ENCODE results near the gene TAPT1. TPM values are rescaled to one million over a fixed set of nuclear protein-coding genes. Genes with fewer than 3 reads are reported as not detected.

The TAPT1 gene
- total RNA-seq, 1 donor from 2014 or later: 28.5 TPM

- H3K27me3 ChIP-seq: no peaks in the 10 kb centered on the region
- no peaks in the 10 kb centered on the region for H3K4me1 ChIP-seq
- intact Hi-C loops (cut with DNase I): no loop called here
- DNase-seq (ENCODE audit: extremely low spot score in 2 of 2): no peak
- TF ChIP-seq POLR2A (IDR thresholded peaks at IDR 0.05): no peak
- no peak for TF ChIP-seq POLR2AphosphoS5 (IDR thresholded peaks at IDR 0.05; ENCODE audit: insufficient read depth in 1 of 2, low read depth in 1 of 2)
- no peak for TF ChIP-seq CTCF (IDR thresholded peaks at IDR 0.05)
- no peaks in the 10 kb centered on the region for H3K9me3 ChIP-seq
- H3K4me3 ChIP-seq: no peak overlapping the region
- no peak overlapping the region for H3K27ac ChIP-seq
- H3K36me3 ChIP-seq: peaks cover 0 to 9% of the 10 kb centered on the region in 2 donors
These were observed 30.1 kb upstream of the TAPT1 start for GRCh38 chr4:16256343-16256742.

GRCh38 chr4:16255730-16256129 is 29.5 kb upstream of the TAPT1 start:
- Histone ChIP-seq H3K27me3 (no peaks in the 10 kb centered on the region), H3K4me1 (no peaks in the 10 kb centered on the region), H3K27ac (no peak overlapping the region), H3K4me3 (no peak overlapping the region), H3K36me3 (peaks cover 0 to 9% of the 10 kb centered on the region in 2 donors), H3K9me3 (no peaks in the 10 kb centered on the region)
- no peak for DNase-seq (ENCODE audit: extremely low spot score in 2 of 2)
- intact Hi-C loops (cut with DNase I): no loop called here
- no peak for TF ChIP-seq POLR2AphosphoS5 (IDR thresholded peaks at IDR 0.05; ENCODE audit: insufficient read depth in 1 of 2, low read depth in 1 of 2)
- no peak for TF ChIP-seq POLR2A (IDR thresholded peaks at IDR 0.05)
- no peak for TF ChIP-seq CTCF (IDR thresholded peaks at IDR 0.05)

GRCh38 chr4:16253127-16253960 is 27.1 kb upstream of the TAPT1 start:
- H3K36me3 ChIP-seq: peaks cover 0 to 9% of the 10 kb centered on the region in 2 donors
- H3K27me3 ChIP-seq: no peaks in the 10 kb centered on the region
- no peak overlapping the region for H3K27ac ChIP-seq
- DNase-seq (ENCODE audit: extremely low spot score in 2 of 2): no peak
- no peak overlapping the region for H3K4me3 ChIP-seq
- TF ChIP-seq CTCF (IDR thresholded peaks at IDR 0.05) (no peak), POLR2A (IDR thresholded peaks at IDR 0.05) (no peak), POLR2AphosphoS5 (IDR thresholded peaks at IDR 0.05; ENCODE audit: insufficient read depth in 1 of 2, low read depth in 1 of 2) (no peak)
- intact Hi-C loops (cut with DNase I): no loop called here
- H3K9me3 ChIP-seq: no peaks in the 10 kb centered on the region
- no peaks in the 10 kb centered on the region for H3K4me1 ChIP-seq

- Histone ChIP-seq H3K36me3 (no peaks in the 10 kb centered on the region), H3K9me3 (no peaks in the 10 kb centered on the region), H3K4me3 (no peak overlapping the region), H3K27ac (no peak overlapping the region), H3K27me3 (no peaks in the 10 kb centered on the region), H3K4me1 (no peaks in the 10 kb centered on the region)
- DNase-seq (ENCODE audit: extremely low spot score in 2 of 2): no peak
- TF ChIP-seq POLR2A (IDR thresholded peaks at IDR 0.05) (no peak), POLR2AphosphoS5 (IDR thresholded peaks at IDR 0.05; ENCODE audit: insufficient read depth in 1 of 2, low read depth in 1 of 2) (no peak), CTCF (IDR thresholded peaks at IDR 0.05) (no peak)
- intact Hi-C loops (cut with DNase I): no loop called here
These were observed 24.5 kb upstream of the TAPT1 start for GRCh38 chr4:16250661-16251365.

- Histone ChIP-seq H3K36me3 (no peaks in the 10 kb centered on the region), H3K4me1 (no peaks in the 10 kb centered on the region), H3K27me3 (no peaks in the 10 kb centered on the region), H3K27ac (no peak overlapping the region), H3K9me3 (no peaks in the 10 kb centered on the region), H3K4me3 (no peak overlapping the region)
- intact Hi-C loops (cut with DNase I): no loop called here
- DNase-seq (ENCODE audit: extremely low spot score in 2 of 2): no peak
- TF ChIP-seq POLR2A (IDR thresholded peaks at IDR 0.05) (no peak), CTCF (IDR thresholded peaks at IDR 0.05) (no peak), POLR2AphosphoS5 (IDR thresholded peaks at IDR 0.05; ENCODE audit: insufficient read depth in 1 of 2, low read depth in 1 of 2) (no peak)
These were observed 22.3 kb upstream of the TAPT1 start for GRCh38 chr4:16248605-16249004.

Data from vagina (tissue), 2 donors.